ENCODE measurements around the gene RIC1.
"Not testable (repeated sequence)": the region's sequence is repeated elsewhere in the genome, so short reads cannot be mapped to it uniquely, and the experiment has no call there.

RIC1 gene

GRCh38 chr9:5743109-5743508, 114.2 kb downstream of the RIC1 start:
- DNase-seq: no peak

- no peak for DNase-seq
Measured at GRCh38 chr9:5748438-5748837, 119.5 kb downstream of the RIC1 start.

DNA sequence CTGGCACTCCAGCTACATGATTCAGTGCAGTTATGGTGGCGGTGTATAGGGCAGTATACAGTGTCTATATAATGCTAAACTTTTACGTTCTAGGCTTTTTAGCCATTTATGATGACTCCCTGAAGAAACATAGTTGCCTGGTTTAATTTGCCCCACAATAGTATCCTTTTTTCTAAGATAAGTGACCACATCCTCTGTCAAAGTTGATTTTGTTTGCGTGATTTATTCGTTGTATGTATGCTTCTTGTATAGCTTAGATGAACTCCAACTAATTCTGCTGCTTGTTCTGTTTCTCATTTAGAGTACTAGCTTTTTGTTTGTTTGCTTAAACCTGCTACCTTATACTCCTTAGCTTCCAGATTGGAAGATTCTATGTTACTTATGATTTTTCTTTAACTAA, 120.4 kb downstream of the RIC1 start:
- DNase-seq: peak; percentile 16

- no peak for DNase-seq
Measured at GRCh38 chr9:5750569-5750968, 121.7 kb downstream of the RIC1 start.

GRCh38 chr9:5756633-5757032, 127.7 kb downstream of the RIC1 start:
- DNase-seq: no peak

DNA sequence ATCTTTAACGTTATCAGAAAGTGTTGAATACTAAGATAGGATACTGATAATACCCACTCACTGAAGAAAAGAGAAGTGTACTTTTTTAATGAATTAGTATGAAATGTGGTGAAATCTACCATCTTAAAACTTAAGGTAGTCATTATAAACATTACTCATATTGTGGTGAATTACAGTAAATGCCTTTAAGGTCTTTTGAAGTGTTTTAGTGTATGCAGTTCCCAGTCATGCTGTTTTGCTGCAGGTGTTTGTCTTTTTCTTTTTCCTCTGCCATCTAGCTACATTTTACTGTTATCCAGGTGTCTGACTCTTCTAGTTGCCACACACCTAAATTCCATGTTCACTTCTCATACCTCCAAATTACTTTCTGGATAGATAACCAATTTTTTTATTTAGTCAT, 131.4 kb downstream of the RIC1 start:
- peak; percentile 30 for DNase-seq

GRCh38 chr9:5762421-5762820, 133.5 kb downstream of the RIC1 start:
- DNase-seq: no peak

- DNase-seq: no peak
Measured at GRCh38 chr9:5764130-5764868, 135.4 kb downstream of the RIC1 start.

- peak; percentile 52 for DNase-seq
Measured at GRCh38 chr9:5767968-5768932, 139.3 kb downstream of the RIC1 start.

DNA sequence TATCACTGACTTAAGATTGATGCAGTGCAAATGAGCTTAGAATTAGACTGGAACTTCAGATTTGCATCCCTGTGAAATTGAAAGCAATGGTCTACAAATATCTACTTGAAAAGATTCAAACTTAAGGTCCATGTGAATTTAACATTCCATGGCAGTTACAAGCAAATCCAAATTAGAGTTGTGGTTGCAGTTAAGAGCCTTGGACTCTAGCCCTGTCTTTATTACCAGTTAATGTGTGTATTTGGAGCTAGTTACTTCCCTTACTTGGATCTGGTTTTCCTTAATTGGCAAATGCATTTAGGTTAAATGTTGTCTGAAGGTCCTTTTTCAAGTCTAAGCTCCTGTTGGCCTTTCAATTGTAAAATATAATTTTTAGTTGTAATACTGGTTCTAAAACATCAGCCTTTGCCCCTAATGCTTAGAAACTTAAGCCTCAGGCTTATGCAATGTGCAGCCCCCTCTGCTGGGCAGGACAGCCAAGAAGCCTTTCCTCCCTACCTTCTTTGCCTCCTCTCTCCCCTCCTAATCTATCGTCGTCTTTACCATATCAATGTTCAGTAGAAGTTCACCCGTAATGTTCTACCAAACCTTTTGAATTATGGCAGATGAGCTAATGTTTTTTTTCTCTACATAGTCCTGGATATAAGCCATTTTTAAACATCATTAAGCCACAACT, 144.6 kb downstream of the RIC1 start:
- DNase-seq: peak; percentile 17

DNA sequence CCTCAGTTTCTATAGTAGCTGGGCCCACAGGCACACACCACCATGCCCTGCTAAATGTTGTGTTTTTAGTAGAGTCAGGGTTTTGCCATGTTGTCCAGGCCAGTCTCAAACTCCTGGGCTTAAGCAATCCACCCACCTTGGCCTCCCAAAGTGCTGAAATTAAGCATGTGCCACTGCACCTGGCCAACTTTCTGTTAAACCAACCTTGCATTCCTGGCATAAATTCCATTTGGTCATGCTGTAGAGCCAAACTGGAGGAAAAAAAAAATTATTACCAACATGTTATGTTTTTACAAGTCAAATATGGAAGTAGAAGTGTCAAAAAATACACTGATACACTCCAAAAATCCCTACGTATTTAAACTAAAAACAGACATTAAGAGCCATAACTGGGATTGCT, 149.9 kb downstream of the RIC1 start:
- peak; percentile 22 for DNase-seq

GRCh38 chr9:5779705-5780218, 150.9 kb downstream of the RIC1 start:
- peak; percentile 45 for DNase-seq

DNA sequence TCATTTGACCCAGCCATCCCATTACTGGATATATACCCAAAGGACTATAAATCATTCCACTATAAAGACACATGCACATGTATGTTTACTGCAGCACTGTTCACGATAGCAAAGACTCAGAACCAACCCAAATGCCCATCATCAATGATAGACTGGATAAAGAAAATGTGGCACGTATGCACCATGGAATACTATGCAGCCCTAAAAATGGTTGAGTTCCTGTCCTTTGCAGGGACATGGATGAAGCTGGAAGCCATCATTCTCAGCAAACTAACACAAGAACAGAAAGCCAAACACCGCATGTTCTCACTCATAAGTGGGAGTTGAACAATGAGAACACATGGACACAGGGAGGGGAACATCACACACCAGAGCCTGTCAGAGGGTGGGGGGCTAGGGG, 154.5 kb downstream of the RIC1 start:
- DNase-seq: not testable (repeated sequence)

- no peak for DNase-seq
Measured at GRCh38 chr9:5783982-5784381, 155.1 kb downstream of the RIC1 start.

- no peak for DNase-seq
Measured at GRCh38 chr9:5784526-5785315, 155.8 kb downstream of the RIC1 start.

DNA sequence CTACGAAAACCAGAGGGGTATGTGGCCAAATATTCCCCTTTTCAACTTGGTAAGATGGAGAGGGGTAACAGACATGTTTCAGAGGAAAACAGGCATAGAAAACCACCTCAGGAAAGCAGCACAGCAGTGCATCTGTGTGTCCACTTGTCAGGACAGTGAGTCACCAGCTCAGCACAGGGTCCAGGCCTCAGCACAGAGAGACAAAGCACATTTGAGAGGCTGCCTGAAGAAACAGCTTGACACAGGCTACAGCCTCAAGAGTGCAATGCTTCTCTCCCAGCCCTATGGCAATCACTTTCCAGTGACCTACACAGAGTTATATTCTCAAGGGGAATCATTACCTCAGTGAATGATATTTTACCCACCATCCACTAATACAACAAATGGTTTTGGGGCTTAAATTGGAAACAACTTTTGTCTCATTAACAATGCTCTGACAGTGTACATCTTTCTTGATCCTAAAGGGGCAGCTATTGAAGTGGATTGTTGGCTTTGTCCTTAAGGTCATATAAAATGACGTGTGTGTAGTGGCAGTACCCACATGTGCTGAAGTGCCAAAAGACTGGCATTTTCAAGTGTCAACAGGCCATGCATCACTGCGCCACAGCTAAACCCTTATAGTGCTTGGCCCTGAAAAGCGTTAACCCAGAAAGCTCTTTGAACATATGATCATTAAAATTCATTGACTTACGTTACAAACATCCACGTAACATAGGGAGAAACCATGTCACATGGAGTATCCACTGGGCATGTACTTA, 157.6 kb downstream of the RIC1 start:
- no peak for DNase-seq

DNA sequence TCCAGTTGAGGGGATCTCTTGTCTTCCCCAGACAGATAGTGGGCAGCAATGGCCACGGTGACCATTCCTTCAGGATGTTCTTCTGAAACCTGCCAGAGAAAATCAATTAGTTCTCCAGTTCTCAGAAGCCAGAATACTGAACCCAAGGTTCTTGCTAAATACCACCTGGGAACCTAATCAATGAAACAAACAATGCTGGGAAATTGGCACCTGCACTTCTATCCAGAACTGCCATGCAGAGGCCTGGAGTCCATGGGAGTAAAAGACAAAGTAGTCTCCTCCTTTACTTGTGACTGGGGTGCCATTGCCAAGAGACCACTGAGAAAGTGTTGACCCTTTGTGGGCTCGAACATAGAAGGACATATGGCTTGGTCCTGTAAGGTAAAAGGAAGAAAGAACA, 158.3 kb downstream of the RIC1 start:
- DNase-seq: no peak

- no peak for DNase-seq
Measured at GRCh38 chr9:5787759-5788302, 158.9 kb downstream of the RIC1 start.

- no peak for DNase-seq
Measured at GRCh38 chr9:5789489-5789888, 160.6 kb downstream of the RIC1 start.

DNA sequence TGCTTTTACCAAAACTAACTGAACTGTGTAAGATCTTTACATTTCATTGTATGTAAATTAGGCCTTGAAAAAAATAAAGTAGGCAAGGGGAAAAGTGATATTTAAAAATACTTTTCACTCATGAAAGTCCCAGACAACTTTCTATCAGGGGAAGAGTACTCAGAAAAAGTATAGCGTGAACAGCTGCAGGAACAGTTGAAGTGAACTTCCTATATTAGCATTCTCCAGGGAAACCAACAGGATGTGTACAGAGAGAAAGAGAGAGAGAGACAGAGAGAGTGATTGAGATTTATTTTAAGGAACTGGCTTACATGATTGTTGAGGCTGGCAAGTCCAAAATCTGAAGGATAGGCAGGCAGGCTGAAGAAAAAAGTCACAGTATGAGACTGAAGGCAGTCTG, 162.0 kb downstream of the RIC1 start:
- DNase-seq: no peak

GRCh38 chr9:5791870-5792269, 163.0 kb downstream of the RIC1 start:
- DNase-seq: no peak
